Breast epithelium (tissue), 4 donors: Measurements from ENCODE around the gene QSER1. TPM values are rescaled to one million over a fixed set of nuclear protein-coding genes. Genes with fewer than 3 reads are reported as not detected.

Experiments used
- DNase-seq, 2 donors: peaks; one replicate each; pipeline ENCODE4 v3.0.0-alpha.2; 2019; ENCODE audit warnings: low spot score in 2 of 2
- H3K27ac ChIP-seq, 2 donors: fragments of 200-600 bp; sonication (generic) in 1 of 2; one replicate each; pipeline ENCODE4 v1.5.1; 2016 to 2019; ENCODE audit warnings: mild to moderate bottlenecking in 1 of 2
- H3K27me3 ChIP-seq, 2 donors: fragments of 200-600 bp; sonication (generic) in 1 of 2; one replicate each; pipeline versions ENCODE4 v1.5.1 to v1.6.0; 2017 to 2019; ENCODE audit warnings: control low read depth in 1 of 2, mild to moderate bottlenecking in 1 of 2
- H3K36me3 ChIP-seq: fragments of 200-600 bp; one replicate; pipeline ENCODE4 v1.5.1; 2019
- H3K4me1 ChIP-seq, 2 donors: fragments of 200-600 bp; sonication (generic); one replicate each; pipeline ENCODE4 v1.5.1; 2016 to 2019; ENCODE audit warnings: control low read depth in 1 of 2
- H3K4me3 ChIP-seq, 3 donors: fragments of 200-600 bp; sonication (generic); 1 replicate in 2 of 3; 2 replicates in 1 of 3; pipeline ENCODE4 v1.5.1; 2016 to 2019; ENCODE audit warnings: mild to moderate bottlenecking in 3 of 3, moderate library complexity in 2 of 3
- H3K9me3 ChIP-seq, 2 donors: fragments of 200-600 bp; sonication (generic) in 1 of 2; one replicate each; pipeline ENCODE4 v1.5.1; 2016 to 2019; ENCODE audit warnings: control low read depth in 1 of 2
- CTCF ChIP-seq, 3 donors: fragments of 450-650 bp; IDR thresholded peaks; one replicate each; pipeline ENCODE4 v1.5.1; 2016 to 2017; ENCODE audit warnings: antibody characterized with exemption in 3 of 3, mild to moderate bottlenecking in 3 of 3, moderate library complexity in 3 of 3
- POLR2A ChIP-seq: fragments of 450-650 bp; IDR thresholded peaks from one replicate; pipeline ENCODE4 v1.6.1; 2016; ENCODE audit warnings: antibody characterized with exemption, mild to moderate bottlenecking, moderate library complexity
- POLR2AphosphoS5 ChIP-seq, 3 donors: sonication (generic); formaldehyde crosslinking; IDR thresholded peaks; one replicate each; pipeline ENCODE4 v1.6.1; 2017; ENCODE audit warnings: antibody characterized with exemption in 3 of 3
- intact Hi-C: fragments of 100-400 bp; cut with DNase I; formaldehyde crosslinking; loops from one replicate; pipeline ENCODE4 v1.15.1; 2023; ENCODE audit warnings: low total_unique reads
- total RNA-seq, 3 donors: library from RNA; depleted of rRNA; stranded (reverse); fragments of >200 nt; gene quantifications; one replicate each; pipeline ENCODE4 v1.1.0, GENCODE V29; 2016

The QSER1 gene
- total RNA-seq, 3 donors from 2014 or later = 34.4 to 55.3 (median 40.6) TPM

DNA sequence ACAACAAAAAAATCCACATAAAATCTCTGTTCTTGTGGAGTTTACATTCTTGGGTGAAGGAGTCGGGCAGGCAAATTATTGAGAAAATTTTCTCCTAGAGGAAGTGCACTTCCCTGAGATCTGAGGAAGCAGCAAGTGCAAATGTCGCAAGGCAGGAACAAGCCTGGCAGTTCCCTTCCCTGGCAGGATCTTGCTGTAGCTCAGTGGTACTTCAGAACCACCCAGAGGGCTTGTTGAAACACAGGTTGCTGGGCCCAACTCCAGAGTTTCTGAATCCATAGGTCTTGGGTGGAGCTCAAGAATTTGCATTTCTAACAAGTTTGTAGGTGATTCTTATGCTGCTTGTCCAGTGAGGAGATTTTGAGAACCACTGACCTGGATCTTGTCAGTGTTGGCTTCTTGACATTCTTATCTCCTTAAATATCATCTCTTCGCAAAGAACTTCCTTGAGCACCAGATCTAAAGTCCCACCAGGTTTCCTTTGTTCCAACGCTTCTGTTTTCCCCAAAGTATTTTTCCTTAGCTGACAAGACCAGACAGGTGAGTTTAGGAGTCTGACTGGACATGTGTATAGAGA is 9.6 kb downstream of the QSER1 start:
- no peak overlapping the region for H3K27ac ChIP-seq
- no peak for DNase-seq
- H3K4me1 ChIP-seq = no peaks in the 10 kb centered on the region
- no peaks in the 10 kb centered on the region for H3K9me3 ChIP-seq
- H3K27me3 ChIP-seq = no peaks in the 10 kb centered on the region
- TF ChIP-seq POLR2AphosphoS5 (IDR thresholded peaks at IDR 0.05) (no peak), CTCF (IDR thresholded peaks at IDR 0.05) (no peak), POLR2A (no peak)
- no peak overlapping the region for H3K4me3 ChIP-seq
- intact Hi-C loops = no loop called here
- H3K36me3 ChIP-seq = no peaks in the 10 kb centered on the region

DNA sequence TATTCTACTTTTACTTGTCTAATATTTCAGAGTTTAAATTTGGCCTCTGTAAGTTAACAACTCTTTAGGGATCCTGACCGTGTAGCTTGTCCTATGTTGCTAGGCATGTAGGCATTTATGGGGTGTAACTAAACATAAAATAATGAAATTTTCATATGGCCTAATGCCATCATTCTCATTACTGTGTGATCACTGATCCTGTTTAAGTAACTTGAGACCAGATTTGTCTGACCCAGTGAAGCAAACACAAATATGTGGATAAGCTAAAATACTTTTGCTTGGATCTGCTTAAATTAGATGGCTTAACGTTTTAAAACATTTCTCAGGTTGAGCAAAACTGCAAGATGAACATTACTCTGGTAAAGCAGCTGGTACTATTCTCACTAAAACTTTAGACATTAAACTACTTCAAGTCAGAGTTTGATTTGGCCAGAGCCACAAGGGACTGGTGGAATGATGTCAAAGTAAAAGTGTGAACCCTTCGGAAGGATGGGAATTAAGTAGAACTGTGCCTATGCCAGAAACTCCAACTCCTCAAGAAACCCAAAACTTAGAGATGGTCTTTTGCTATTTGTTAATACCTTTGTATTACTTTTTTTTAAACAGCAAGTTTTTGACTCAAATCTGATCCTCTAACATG is 12.5 kb downstream of the QSER1 start:
- intact Hi-C loops = no loop called here
- H3K27ac ChIP-seq = no peak overlapping the region

GRCh38 chr11:32908619-32909018 is 16.0 kb downstream of the QSER1 start:
- no peak for TF ChIP-seq POLR2A
- no peak for TF ChIP-seq POLR2AphosphoS5 (IDR thresholded peaks at IDR 0.05)
- no peak for TF ChIP-seq CTCF (IDR thresholded peaks at IDR 0.05)
- DNase-seq = no peak

More for the DNA sequence above, 12.5 kb downstream of the QSER1 start:
- H3K4me1 ChIP-seq = no peaks in the 10 kb centered on the region
- DNase-seq = no peak
- H3K9me3 ChIP-seq = no peaks in the 10 kb centered on the region
- TF ChIP-seq POLR2AphosphoS5 (IDR thresholded peaks at IDR 0.05) = no peak
- H3K27me3 ChIP-seq = no peaks in the 10 kb centered on the region
- no peaks in the 10 kb centered on the region for H3K36me3 ChIP-seq
- no peak overlapping the region for H3K4me3 ChIP-seq

DNA sequence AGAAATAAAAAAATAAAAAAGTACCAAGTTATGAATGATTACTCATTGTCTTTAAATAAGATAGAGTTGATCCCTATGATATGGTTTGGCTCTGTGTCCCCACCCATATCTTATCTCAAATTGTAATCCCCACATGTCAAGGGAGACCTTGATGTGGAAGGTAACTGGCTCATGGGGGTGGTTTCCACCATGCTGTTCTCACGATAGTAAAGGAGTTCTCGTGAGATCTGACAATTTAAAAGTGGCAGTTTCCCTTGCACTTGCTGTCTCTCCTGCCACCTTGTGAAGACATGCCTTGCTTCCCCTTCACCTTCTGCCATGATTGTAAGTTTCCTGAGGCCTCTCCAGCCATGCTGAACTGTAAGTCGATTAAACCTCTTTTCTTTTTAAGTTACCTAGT is 18.8 kb downstream of the QSER1 start:
- no peaks in the 10 kb centered on the region for H3K27me3 ChIP-seq
- TF ChIP-seq POLR2AphosphoS5 (IDR thresholded peaks at IDR 0.05) (no peak), CTCF (IDR thresholded peaks at IDR 0.05) (no peak), POLR2A (no peak)
- no peaks in the 10 kb centered on the region for H3K36me3 ChIP-seq
- DNase-seq = no peak
- H3K27ac ChIP-seq = no peak overlapping the region
- no peaks in the 10 kb centered on the region for H3K9me3 ChIP-seq
- H3K4me3 ChIP-seq = no peak overlapping the region
- no peaks in the 10 kb centered on the region for H3K4me1 ChIP-seq
- intact Hi-C loops = no loop called here

More at GRCh38 chr11:32908619-32909018, 16.0 kb downstream of the QSER1 start:
- Histone ChIP-seq H3K27me3 (no peaks in the 10 kb centered on the region), H3K4me1 (no peaks in the 10 kb centered on the region), H3K27ac (no peak overlapping the region), H3K36me3 (no peaks in the 10 kb centered on the region), H3K4me3 (no peak overlapping the region), H3K9me3 (no peaks in the 10 kb centered on the region)
- intact Hi-C loops = no loop called here

DNA sequence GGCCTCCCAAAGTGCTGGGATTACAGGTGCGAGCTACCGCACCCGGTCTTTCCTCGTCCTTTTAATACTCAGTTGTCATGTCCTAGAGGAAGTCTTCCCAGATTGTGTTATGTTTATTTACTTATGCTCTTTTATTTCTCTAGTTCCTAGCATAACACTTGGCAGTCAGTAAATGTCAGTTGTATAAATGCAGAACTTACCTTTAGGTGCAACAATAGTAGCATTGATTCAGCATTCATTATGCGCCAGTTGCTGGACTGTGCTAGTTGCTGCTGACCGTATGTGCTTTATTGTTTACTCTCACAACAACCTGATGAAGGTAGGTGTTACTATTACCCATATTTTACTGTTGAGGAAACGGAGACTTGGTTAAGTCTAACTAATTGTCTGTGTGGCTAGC is 20.8 kb downstream of the QSER1 start:
- no peak overlapping the region for H3K27ac ChIP-seq
- no peak for DNase-seq
- H3K36me3 ChIP-seq = no peaks in the 10 kb centered on the region
- intact Hi-C loops = no loop called here
- TF ChIP-seq POLR2A (no peak), CTCF (IDR thresholded peaks at IDR 0.05) (no peak), POLR2AphosphoS5 (IDR thresholded peaks at IDR 0.05) (no peak)
- H3K4me1 ChIP-seq = no peaks in the 10 kb centered on the region
- H3K9me3 ChIP-seq = no peaks in the 10 kb centered on the region
- H3K4me3 ChIP-seq = no peak overlapping the region
- H3K27me3 ChIP-seq = no peaks in the 10 kb centered on the region
